HepG2 (cell line): ENCODE data around the gene SAMD14. TPM values are rescaled to one million over a fixed set of nuclear protein-coding genes. Genes with fewer than 3 reads are reported as not detected.

Source experiments
- ATAC-seq: fragments of 200-7000 bp; cut with Tn5 transposase; 3 replicates; pipeline ENCODE4 v1.9.1; 2020; ENCODE audit warnings: mild to moderate bottlenecking, moderate library complexity
- BruUV-seq: library from RNA; stranded (reverse); fragments of 400-500 nt; replicated peaks from 2 replicates; lab custom pipeline; 2021; lab: Mats Ljungman, UMichigan
- CTCF ChIA-PET: fragments of 300-600 bp; formaldehyde crosslinking; extraction: SDS; loops from one replicate; lab custom pipeline; 2021; ENCODE audit warnings: low total read pairs, inconsistent platforms, low intra/inter-chr PET ratio; lab: Yijun Ruan, JAX
- POLR2A ChIA-PET: fragments of 350-600 bp; sonication (Branson Sonifier 250); formaldehyde crosslinking; loops from one replicate; lab custom pipeline; 2020; ENCODE audit warnings: antibody characterized with exemption, inconsistent platforms; lab: Yijun Ruan, JAX
- DNase-seq: peaks from one replicate; pipeline ENCODE4 v3.0.0-alpha.2; 2015; ENCODE audit warnings: low spot score
- FAIRE-seq: peaks from 3 replicates; lab custom pipeline; 2011; peaks lifted over from hg19 to GRCh38; lab: Jason Lieb, UNC
- H2AFZ ChIP-seq: one replicate; pipeline ENCODE4 v1.6.1; 2011; ENCODE audit warnings: low read length, inconsistent platforms
- H3K27ac ChIP-seq: fragments of 300-600 bp; 3 replicates; pipeline ENCODE4 v1.8.0; 2011; ENCODE audit warnings: mixed run types, mild to moderate bottlenecking, mixed read lengths, low read length, inconsistent platforms; ENCODE audit not compliant: insufficient read depth; ENCODE audit errors: extremely low read length
- H3K27me3 ChIP-seq, 2 experiments: fragments of 200-600 bp in 1 of 2; 2 replicates in 1 of 2; 3 replicates in 1 of 2; pipeline versions ENCODE4 v1.6.0 to v1.8.0; 2011; ENCODE audit warnings: low read length in 2 of 2, mild to moderate bottlenecking in 2 of 2, moderate library complexity in 2 of 2, inconsistent platforms in 1 of 2; ENCODE audit not compliant: insufficient read depth in 2 of 2, control insufficient read depth in 1 of 2
- H3K36me3 ChIP-seq, 2 experiments: fragments of 200-600 bp in 1 of 2; replicated peaks in 1 of 2; 2 replicates in 1 of 2; 3 replicates in 1 of 2; pipeline versions ENCODE4 v1.5.1 to v1.8.0; 2011; ENCODE audit warnings: low read length in 2 of 2, inconsistent platforms in 1 of 2; ENCODE audit not compliant: insufficient read depth in 2 of 2, control insufficient read depth in 1 of 2
- H3K4me1 ChIP-seq: 2 replicates; pipeline ENCODE4 v1.5.1; 2012; ENCODE audit warnings: low read length, inconsistent platforms; ENCODE audit not compliant: insufficient read depth
- H3K4me2 ChIP-seq: 2 replicates; pipeline ENCODE4 v1.6.0; 2011; ENCODE audit warnings: low read depth, low read length, inconsistent platforms
- H3K4me3 ChIP-seq, 3 experiments: fragments of 200-600 bp in 1 of 3; sonication (generic), shearing (Covaris generic) in 1 of 3; replicated peaks in 1 of 3; 2 replicates each; pipeline ENCODE4 v1.5.1; 2011 to 2016; ENCODE audit warnings: low read length in 3 of 3, inconsistent platforms in 2 of 3, low read depth in 2 of 3, mild to moderate bottlenecking in 2 of 3, control low read depth in 1 of 3, mixed read lengths in 1 of 3; ENCODE audit not compliant: insufficient read depth in 1 of 3
- H3K79me2 ChIP-seq: one replicate; pipeline ENCODE4 v1.6.1; 2011; ENCODE audit warnings: low read length, inconsistent platforms; ENCODE audit not compliant: insufficient read depth
- H3K9ac ChIP-seq: 2 replicates; pipeline ENCODE4 v1.6.0; 2011; ENCODE audit warnings: mild to moderate bottlenecking, low read depth, low read length, inconsistent platforms; ENCODE audit not compliant: insufficient read depth
- H3K9me3 ChIP-seq: 2 replicates; pipeline ENCODE4 v1.5.1; 2012; ENCODE audit warnings: mild to moderate bottlenecking, low read length
- H4K20me1 ChIP-seq: 2 replicates; pipeline ENCODE4 v1.6.0; 2011; ENCODE audit warnings: inconsistent platforms, mild to moderate bottlenecking, low read length, moderate library complexity; ENCODE audit not compliant: insufficient read depth
- CHD4 ChIP-seq: fragments of 200-600 bp; sonication (generic); IDR thresholded peaks from 2 replicates; pipeline ENCODE4 v1.7.0; 2017; ENCODE audit warnings: mild to moderate bottlenecking, low read length, borderline replicate concordance
- MATR3 ChIP-seq: sonication (generic); formaldehyde crosslinking; IDR thresholded peaks from 2 replicates; pipeline ENCODE4 v1.4.0; 2020; ENCODE audit warnings: missing genetic modification reagents
- MTA1 ChIP-seq: sonication (generic); formaldehyde crosslinking; IDR thresholded peaks from 2 replicates; pipeline ENCODE4 v1.4.0; 2020; ENCODE audit warnings: missing genetic modification reagents, mild to moderate bottlenecking, borderline replicate concordance
- ZNF687 ChIP-seq: sonication (generic); formaldehyde crosslinking; IDR thresholded peaks from 2 replicates; pipeline ENCODE4 v1.5.1; 2020; ENCODE audit warnings: mild to moderate bottlenecking, missing genetic modification reagents, moderate library complexity
- ZNF768 ChIP-seq: sonication (generic); formaldehyde crosslinking; IDR thresholded peaks from 2 replicates; pipeline ENCODE4 v1.4.0; 2020; ENCODE audit warnings: missing genetic modification reagents
- WGBS: methylation state at CpG from one replicate; pipeline ENCODE4 v1.1.6; 2017; ENCODE audit warnings: low lambda C conversion rate; 5-methylcytosine and 5-hydroxymethylcytosine counted together
- in situ Hi-C: cut with HindIII; loops from 2 replicates; pipeline ENCODE4 v1.10.0; 2017; ENCODE audit warnings: low pct_unique_long_range_greater_than_20kb; ENCODE audit not compliant: extremely low pct_ligation_motif_present
- intact Hi-C: fragments of 100-400 bp; cut with micrococcal nuclease; formaldehyde crosslinking; loops from one replicate; pipeline ENCODE4 v1.10.0; 2022; ENCODE audit not compliant: unreplicated experiment
- polyA plus RNA-seq, 8 experiments: library from polyadenylated mRNA; depleted of rRNA in 3 of 8; stranded (reverse) in 7 of 8; unstranded in 1 of 8; fragments of >200 nt; fragmentation: Illumina TruSeq in 4 of 8; extraction: Trizol in 4 of 8; gene quantifications; 2 replicates each; pipeline versions ENCODE4 v1.2.1 to v1.2.3, GENCODE V29; 2011 to 2016; ENCODE audit warnings: low read depth in 4 of 8, missing spikeins in 1 of 8, mixed read lengths in 1 of 8; ENCODE audit not compliant: insufficient read depth in 1 of 8
- total RNA-seq, 5 experiments: library from RNA; depleted of rRNA; stranded (reverse); fragments of >200 nt; fragmentation: Illumina TruSeq; extraction: Trizol; gene quantifications; 2 replicates each; pipeline ENCODE4 v1.2.3, GENCODE V29; 2016; ENCODE audit warnings: low read depth in 1 of 5

The SAMD14 gene
- total and polyA plus RNA-seq, 2 of the 13 experiments (the other 11 are each of a cell fraction or from before 2014, with no cell fraction given), result 0.07 to 0.22 TPM

GRCh38 chr17:50171371-50172071, 41.6 kb upstream of the SAMD14 start:
- DNase-seq, result no peak
- H3K27ac ChIP-seq, result no peak overlapping the region
- intact Hi-C loops (no loop called here), in situ Hi-C loops (no loop called here)
- H3K79me2 ChIP-seq, result no peaks in the 10 kb centered on the region
- 68% methylated on average over 14 of the region's 17 CpGs for WGBS
- CTCF ChIA-PET, result no interaction called here
- H3K36me3 ChIP-seq, result no peaks in the 10 kb centered on the region
- FAIRE-seq, result no peak
- H4K20me1 ChIP-seq, result no peaks in the 10 kb centered on the region
- POLR2A ChIA-PET, result no interaction called here
- no peak overlapping the region for H3K4me2 ChIP-seq
- TF ChIP-seq MTA1 (CRISPR knock-in tag) (0 out of 2 replicates have a peak, but pooled peaks have one; percentile 29), ZNF768 (CRISPR knock-in tag) (peak; percentile 27; the same call in 1 of the 2 replicates), MATR3 (0 out of 2 replicates have a peak, but pooled peaks have one; percentile 78), ZNF687 (peak; percentile 30), CHD4 (no peak)
- no peaks in the 10 kb centered on the region for H3K9me3 ChIP-seq
- H2AFZ ChIP-seq, result no peak overlapping the region
- no peak for ATAC-seq
- peaks cover 56% of the 10 kb centered on the region for H3K4me1 ChIP-seq
- H3K4me3 ChIP-seq, result no peak overlapping the region
- no peak overlapping the region for H3K9ac ChIP-seq
- peaks cover 3 to 29% of the 10 kb centered on the region in 2 experiments; a peak in 2 of 5 replicates for H3K27me3 ChIP-seq
- BruUV-seq, result no TSS peak
